Measurements from ENCODE around the gene CSPG5. TPM values are rescaled to one million over a fixed set of nuclear protein-coding genes. Genes with fewer than 3 reads are reported as not detected.

Gene CSPG5
- total RNA-seq, 1 donor from 2014 or later: 21.9 TPM

- H3K4me1 Mint-ChIP-seq: peaks cover 21% of the 10 kb centered on the region
- no peaks in the 10 kb centered on the region for H3K9me3 Mint-ChIP-seq
- no peak overlapping the region for H3K27ac Mint-ChIP-seq (ENCODE audit: unreplicated experiment)
- H3K36me3 Mint-ChIP-seq (ENCODE audit: low read depth): no peaks in the 10 kb centered on the region
- DNase-seq (ENCODE audit: low read depth, low spot score): no peak
- no peak overlapping the region for H3K4me3 Mint-ChIP-seq
- no peaks in the 10 kb centered on the region for H3K27me3 Mint-ChIP-seq (ENCODE audit: low read depth)
- TF ChIP-seq, protein P1, sequence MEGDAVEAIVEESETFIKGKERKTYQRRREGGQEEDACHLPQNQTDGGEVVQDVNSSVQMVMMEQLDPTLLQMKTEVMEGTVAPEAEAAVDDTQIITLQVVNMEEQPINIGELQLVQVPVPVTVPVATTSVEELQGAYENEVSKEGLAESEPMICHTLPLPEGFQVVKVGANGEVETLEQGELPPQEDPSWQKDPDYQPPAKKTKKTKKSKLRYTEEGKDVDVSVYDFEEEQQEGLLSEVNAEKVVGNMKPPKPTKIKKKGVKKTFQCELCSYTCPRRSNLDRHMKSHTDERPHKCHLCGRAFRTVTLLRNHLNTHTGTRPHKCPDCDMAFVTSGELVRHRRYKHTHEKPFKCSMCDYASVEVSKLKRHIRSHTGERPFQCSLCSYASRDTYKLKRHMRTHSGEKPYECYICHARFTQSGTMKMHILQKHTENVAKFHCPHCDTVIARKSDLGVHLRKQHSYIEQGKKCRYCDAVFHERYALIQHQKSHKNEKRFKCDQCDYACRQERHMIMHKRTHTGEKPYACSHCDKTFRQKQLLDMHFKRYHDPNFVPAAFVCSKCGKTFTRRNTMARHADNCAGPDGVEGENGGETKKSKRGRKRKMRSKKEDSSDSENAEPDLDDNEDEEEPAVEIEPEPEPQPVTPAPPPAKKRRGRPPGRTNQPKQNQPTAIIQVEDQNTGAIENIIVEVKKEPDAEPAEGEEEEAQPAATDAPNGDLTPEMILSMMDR (conservative IDR thresholded peaks at IDR 0.05): no peak
Observed at GRCh38 chr3:47567149-47567548, 11.5 kb downstream of the CSPG5 start.

DNA sequence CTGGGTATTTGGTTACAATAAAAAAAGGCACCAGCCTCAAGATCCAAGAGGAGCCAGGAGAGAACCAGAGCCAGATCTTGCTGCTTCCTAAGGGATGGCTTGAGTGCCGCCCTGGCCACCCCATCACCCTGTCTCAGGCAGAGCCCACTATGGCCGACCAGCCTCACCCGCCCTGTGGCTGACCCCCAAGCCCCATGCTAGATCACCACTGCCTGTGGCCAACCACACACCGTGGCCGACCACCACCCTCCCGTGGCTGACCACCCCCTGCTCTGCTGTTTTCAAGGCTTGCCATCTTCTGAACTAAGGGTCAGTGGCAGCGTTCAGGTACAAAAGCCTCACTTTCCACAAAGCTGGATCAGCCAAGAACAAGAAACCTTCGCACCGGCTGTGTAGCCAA, 12.0 kb downstream of the CSPG5 start:
- DNase-seq (ENCODE audit: low read depth, low spot score): no peak

GRCh38 chr3:47565734-47566550, 12.7 kb downstream of the CSPG5 start:
- TF ChIP-seq, protein P1 (conservative IDR thresholded peaks at IDR 0.05): no peak
- peaks cover 9% of the 10 kb centered on the region for H3K4me1 Mint-ChIP-seq
- H3K27ac Mint-ChIP-seq (ENCODE audit: unreplicated experiment): no peak overlapping the region
- H3K36me3 Mint-ChIP-seq (ENCODE audit: low read depth): no peaks in the 10 kb centered on the region
- H3K4me3 Mint-ChIP-seq: no peak overlapping the region
- H3K27me3 Mint-ChIP-seq (ENCODE audit: low read depth): no peaks in the 10 kb centered on the region
- DNase-seq (ENCODE audit: low read depth, low spot score): no peak
- no peaks in the 10 kb centered on the region for H3K9me3 Mint-ChIP-seq

More for the DNA sequence above, 12.0 kb downstream of the CSPG5 start:
- Mint-ChIP-seq H3K4me3 (no peak overlapping the region), H3K4me1 (peaks cover 16% of the 10 kb centered on the region), H3K27me3 (ENCODE audit: low read depth) (no peaks in the 10 kb centered on the region), H3K9me3 (no peaks in the 10 kb centered on the region), H3K36me3 (ENCODE audit: low read depth) (no peaks in the 10 kb centered on the region), H3K27ac (ENCODE audit: unreplicated experiment) (peak overlapping the region; percentile 31)
- TF ChIP-seq, protein P1 (conservative IDR thresholded peaks at IDR 0.05): no peak

DNA sequence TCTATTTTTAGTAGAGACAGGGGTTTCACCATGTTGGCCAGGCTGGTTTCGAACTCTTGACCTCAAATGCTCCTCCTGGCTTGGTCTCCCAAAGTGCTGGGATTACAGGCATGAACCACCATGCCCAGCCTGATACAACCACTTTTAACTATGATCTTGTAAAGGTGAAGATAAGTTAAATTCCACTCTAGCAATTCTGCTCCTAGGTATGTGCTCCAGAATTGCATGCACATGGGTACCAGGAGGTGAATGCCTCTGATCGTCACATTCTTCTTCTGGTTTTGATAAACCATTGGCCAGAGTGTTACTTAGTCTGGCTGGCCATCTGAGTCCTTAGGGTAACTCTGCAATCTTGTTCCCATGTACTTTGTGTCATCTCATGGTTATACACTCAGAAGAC, 22.3 kb downstream of the CSPG5 start:
- Mint-ChIP-seq H3K27me3 (ENCODE audit: low read depth) (no peaks in the 10 kb centered on the region), H3K36me3 (ENCODE audit: low read depth) (no peaks in the 10 kb centered on the region), H3K4me1 (no peaks in the 10 kb centered on the region), H3K4me3 (no peak overlapping the region), H3K27ac (ENCODE audit: unreplicated experiment) (no peak overlapping the region), H3K9me3 (no peaks in the 10 kb centered on the region)
- TF ChIP-seq, protein P1 (conservative IDR thresholded peaks at IDR 0.05): no peak
- no peak for DNase-seq (ENCODE audit: low read depth, low spot score)

DNA sequence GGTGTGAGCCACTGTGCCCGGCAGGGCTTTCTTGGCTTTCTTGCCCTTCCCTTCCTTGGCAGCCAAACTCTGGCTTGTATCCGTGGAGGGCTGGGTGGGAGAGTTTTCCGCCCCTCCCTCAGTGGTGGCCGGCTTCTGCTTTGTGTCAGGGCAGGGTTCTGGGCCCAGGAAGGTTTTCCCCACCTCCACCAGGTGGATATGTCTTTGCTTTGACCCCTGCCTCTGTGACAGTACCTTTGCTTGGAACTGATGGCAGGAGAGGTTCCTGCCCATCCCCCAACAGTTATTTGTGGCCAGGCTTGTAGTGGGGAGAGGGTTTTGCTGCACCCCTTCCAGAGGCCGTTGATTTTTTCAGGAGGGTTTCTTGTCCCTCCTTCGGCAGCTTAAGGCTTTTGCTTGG, 24.3 kb downstream of the CSPG5 start:
- H3K9me3 Mint-ChIP-seq: no peaks in the 10 kb centered on the region
- no peak overlapping the region for H3K27ac Mint-ChIP-seq (ENCODE audit: unreplicated experiment)
- TF ChIP-seq, protein P1 (conservative IDR thresholded peaks at IDR 0.05): no peak
- peaks cover 8% of the 10 kb centered on the region for H3K27me3 Mint-ChIP-seq (ENCODE audit: low read depth)
- no peak for DNase-seq (ENCODE audit: low read depth, low spot score)
- H3K4me1 Mint-ChIP-seq: no peaks in the 10 kb centered on the region
- H3K4me3 Mint-ChIP-seq: no peak overlapping the region
- no peaks in the 10 kb centered on the region for H3K36me3 Mint-ChIP-seq (ENCODE audit: low read depth)
